ENCODE data around the gene MEMO1.

- TF ChIP-seq POLR2A (IDR thresholded peaks at IDR 0.05) (no peak), CTCF (IDR thresholded peaks at IDR 0.05) (no peak)
Measured at GRCh38 chr2:31998731-31999383, 12.0 kb downstream of the MEMO1 start.
